ENCODE measurements around the gene TXNDC9.
A peak's percentile ranks its signal among the peaks of the same experiment; 100 is the strongest.

Gene TXNDC9

GRCh38 chr2:99335911-99336803 is at the start of gene TXNDC9:
Gene TXNDC9, minus strand, starts transcription at chr2:99336333. Its CDS starts 3,123 bp downstream, at chr2:99333210.
- FAIRE-seq (no peak), DNase-seq (ENCODE audit: insufficient read length, low spot score) (peak; percentile 84)
- no peak for TF ChIP-seq CTCF (IDR thresholded peaks at IDR 0.05; ENCODE audit: insufficient read depth, missing control alignments)

- FAIRE-seq (no peak), DNase-seq (ENCODE audit: insufficient read length, low spot score) (no peak)
- no peak for TF ChIP-seq CTCF (IDR thresholded peaks at IDR 0.05; ENCODE audit: insufficient read depth, missing control alignments)
Observed at GRCh38 chr2:99382143-99382542, 46.0 kb upstream of the TXNDC9 start.

GRCh38 chr2:99380376-99381010 is 44.4 kb upstream of the TXNDC9 start:
- TF ChIP-seq CTCF (IDR thresholded peaks at IDR 0.05; ENCODE audit: insufficient read depth, missing control alignments): no peak
- no peak for DNase-seq (ENCODE audit: insufficient read length, low spot score)
- no peak for FAIRE-seq

- no peak for DNase-seq (ENCODE audit: insufficient read length, low spot score)
- no peak for TF ChIP-seq CTCF (IDR thresholded peaks at IDR 0.05; ENCODE audit: insufficient read depth, missing control alignments)
- no peak for FAIRE-seq
Observed at GRCh38 chr2:99377879-99378278, 41.7 kb upstream of the TXNDC9 start.

GRCh38 chr2:99376254-99376864 is 40.2 kb upstream of the TXNDC9 start:
- DNase-seq (ENCODE audit: insufficient read length, low spot score) (no peak), FAIRE-seq (no peak)
- no peak for TF ChIP-seq CTCF (IDR thresholded peaks at IDR 0.05; ENCODE audit: insufficient read depth, missing control alignments)

GRCh38 chr2:99374747-99375146 is 38.6 kb upstream of the TXNDC9 start:
- no peak for TF ChIP-seq CTCF (IDR thresholded peaks at IDR 0.05; ENCODE audit: insufficient read depth, missing control alignments)
- FAIRE-seq (no peak), DNase-seq (ENCODE audit: insufficient read length, low spot score) (no peak)
